Measurements from ENCODE around the gene ITPRID1. TPM values are rescaled to one million over a fixed set of nuclear protein-coding genes. Genes with fewer than 3 reads are reported as not detected.
"Not testable (repeated sequence)": the region's sequence is repeated elsewhere in the genome, so short reads cannot be mapped to it uniquely, and the experiment has no call there.

ITPRID1 gene
- polyA plus RNA-seq (2013, experiment 1 of 2; ENCODE audit: insufficient read length), result not detected
- polyA plus RNA-seq (2013, experiment 2 of 2; ENCODE audit: insufficient read length), result not detected

DNA sequence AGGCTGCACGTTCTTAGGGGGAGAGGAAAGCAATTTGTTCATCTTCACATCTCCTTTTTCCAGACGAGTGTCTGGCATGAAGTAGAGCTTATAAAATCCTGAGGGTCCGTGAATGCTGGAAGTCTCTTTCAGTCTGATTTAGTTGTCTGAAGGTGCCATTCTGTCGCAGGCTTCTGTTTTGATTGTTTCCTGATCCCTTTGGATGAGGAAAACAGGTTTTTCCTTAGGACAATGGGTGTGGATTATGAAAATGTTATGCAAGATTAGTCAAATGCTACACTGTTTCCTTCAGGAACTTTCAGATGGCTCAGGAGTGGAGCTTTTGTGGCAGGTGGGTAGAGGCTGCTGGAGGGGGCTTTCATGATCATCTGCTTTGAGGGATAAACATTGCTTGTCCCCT lies at the start of gene ITPRID1:
ITPRID1 (plus strand) TSS at position 301 of the 400 bp plus-strand sequence. CDS start 38,935 bp downstream, outside the sequence.
- DNase-seq, result no peak

DNA sequence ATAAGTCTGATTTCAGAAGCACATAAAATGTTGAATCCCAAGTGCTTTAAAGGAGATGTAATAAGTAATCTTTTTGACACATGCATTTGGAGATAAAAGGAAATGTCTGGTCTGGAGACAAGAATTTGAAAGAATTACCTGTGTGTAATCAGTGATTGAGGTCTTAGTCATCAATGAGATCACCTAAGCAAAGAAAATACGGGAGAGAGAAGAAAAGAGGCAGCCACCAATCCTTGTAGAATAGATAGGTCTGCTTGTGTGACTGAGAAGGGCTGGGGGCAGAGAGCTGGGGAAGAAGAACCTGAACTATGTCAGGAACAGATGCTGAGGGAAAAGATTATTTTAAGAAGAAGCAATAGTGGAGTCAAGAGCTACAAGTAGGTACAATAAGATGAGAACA lies 49.3 kb upstream of the ITPRID1 start:
- DNase-seq, result no peak

DNA sequence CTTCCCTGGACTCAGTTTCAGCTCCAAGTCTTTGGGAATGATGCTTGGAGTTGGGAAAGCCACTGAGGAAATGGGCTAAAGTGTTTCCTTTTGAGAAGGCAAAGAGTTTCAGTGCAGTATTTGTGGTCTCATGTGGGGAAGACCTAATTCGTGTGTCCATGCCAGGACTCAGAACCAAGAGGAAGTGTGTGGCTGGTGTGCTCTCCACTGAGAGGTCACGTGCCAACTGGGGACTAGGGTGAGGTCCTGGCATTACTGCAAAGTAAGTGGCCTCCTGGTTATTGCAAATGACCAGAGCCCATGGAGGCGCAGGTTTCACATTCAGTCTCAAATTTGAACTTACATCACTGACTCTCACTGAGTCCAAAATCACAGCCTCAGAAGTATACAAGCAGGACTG lies 48.6 kb upstream of the ITPRID1 start:
- DNase-seq, result no peak

DNA sequence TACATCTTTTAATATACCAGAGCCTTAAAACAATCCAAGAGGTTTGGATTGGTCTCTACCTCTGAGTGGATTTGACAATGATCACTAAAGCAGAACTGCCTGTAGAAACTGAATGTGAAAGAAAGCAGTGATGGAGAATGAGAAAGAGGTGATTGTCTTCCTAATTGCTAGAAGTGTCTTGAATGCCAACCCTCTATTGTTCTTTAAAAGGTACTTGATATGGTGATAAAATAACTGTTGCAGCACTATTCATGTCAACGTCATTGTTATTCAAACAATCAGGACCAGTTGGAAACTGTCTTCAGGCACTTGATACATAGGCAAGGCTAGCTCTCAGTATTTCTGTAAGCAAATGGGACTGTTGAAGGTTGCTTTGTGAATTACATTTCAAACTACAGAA lies 47.9 kb upstream of the ITPRID1 start:
- no peak for DNase-seq

DNA sequence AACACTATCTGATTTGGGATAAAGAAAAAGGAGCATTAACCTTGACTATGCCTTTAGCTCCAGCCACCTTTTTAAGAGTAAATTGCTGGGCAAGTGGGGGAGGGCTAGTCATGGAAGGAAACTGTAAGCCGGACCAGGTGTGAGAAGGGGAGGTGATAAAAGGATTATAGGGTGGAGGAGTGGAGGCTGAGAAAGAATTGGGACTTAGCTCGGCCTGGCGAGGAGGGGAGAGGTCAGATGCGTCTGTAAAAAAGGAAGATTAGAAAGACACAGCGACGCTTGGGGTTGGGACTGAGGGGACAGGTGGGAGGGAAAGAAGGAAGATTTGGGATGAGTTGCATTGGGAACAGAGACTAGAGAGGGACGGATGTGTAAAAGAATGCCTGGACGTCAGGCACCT lies 43.0 kb upstream of the ITPRID1 start:
- DNase-seq, result not testable (repeated sequence)

DNA sequence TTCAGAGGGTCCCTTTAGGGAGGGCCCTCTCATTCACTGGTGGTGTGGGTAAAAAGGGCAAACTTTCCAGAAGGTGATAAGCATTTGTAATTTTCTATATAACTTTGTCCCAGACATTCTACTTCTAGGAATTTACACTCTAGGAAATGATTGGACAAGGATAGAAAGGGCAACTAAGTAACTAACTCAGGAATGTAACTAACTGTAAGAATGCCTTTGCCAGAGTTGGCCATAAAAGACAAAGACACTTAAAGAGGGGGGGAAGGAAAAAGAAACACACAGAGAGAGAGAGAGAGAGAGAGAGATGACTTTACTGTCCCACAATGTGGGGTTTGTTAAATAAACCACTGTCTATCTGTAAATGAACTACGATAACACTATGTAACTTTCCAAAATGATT lies 38.5 kb upstream of the ITPRID1 start:
- DNase-seq, result no peak

DNA sequence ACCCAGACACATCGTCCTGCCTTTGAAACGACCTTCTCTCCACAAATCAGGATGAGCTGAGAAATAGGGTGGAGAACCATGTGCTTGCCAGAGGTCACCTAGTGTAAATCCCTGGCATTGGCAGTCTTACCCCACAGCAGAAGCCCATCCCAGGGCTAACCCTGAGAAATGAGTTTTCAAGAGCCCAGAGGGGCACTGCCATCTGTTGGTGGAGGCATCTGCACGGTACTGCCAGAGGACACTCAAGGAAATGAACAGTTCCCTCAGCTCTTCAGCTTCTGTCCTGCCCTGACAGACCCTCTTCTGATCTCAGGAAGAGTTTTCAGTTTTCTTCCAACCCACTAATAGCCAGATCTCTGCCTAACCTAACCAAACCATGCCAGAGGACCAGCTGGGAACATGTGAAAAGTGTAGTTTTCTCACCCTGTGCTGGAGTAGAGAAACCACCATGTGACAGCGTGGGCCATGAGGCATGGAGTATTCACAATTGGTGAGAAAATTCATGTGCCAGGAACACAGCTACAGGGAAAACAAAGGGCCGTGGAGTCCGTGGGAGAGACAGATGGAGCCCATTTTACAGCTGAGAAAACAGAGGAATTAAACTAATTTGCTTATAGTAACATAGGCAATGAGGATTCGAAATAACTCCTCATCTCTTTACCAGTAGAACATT lies 37.7 kb upstream of the ITPRID1 start:
- DNase-seq, result no peak

DNA sequence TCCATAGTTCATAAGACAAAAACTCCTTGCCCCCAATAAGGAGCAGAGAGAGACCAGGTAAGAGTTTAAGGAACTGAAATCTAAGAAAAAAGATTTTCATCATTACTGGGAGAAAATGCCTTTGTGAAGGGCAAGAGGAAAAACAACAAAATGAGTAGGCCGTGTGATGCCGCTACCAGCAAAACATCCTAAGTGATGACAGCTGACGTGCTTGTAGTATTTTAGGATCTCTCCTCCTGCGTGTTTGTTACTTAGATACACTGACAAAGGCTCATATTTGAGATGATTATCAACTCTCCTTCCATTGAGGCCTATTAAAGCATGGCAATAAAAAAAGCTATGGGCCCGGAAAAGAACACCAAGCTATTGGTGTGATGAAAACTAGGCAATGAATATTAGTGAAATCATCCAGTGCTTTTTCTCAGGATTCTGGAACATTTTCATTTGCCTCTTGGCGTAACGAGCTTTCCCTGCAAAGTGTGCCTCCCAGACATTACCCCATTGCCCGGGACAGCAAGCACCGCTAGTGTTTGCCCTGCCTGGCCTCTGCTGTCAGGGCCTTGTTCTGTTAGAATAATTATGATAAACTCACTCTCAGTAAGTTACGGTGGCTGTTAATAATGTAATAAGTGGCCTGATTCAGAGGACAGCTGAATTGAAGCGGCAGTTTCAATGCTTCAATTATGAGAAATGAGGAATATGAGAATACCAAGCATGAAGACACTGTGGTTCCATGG lies 36.8 kb upstream of the ITPRID1 start:
- no peak for DNase-seq

DNA sequence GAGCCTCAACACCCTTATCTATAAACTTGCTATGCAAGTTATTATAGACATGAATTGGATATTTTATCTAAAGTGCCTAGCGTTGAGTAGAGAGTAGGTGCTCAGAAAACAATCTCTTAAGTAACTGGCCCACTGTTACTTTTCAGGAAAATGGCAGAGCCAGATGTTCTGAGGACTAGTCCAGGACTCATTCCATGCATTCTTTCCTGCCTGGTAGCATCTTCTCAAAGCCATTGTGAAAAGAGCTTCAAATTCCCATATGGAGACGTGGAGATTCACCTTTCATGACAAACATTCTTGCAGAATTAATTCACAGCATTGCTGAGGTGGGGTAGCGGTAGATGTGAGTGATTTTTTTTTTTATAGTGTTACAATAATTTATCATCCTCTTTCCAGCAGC lies 35.9 kb upstream of the ITPRID1 start:
- no peak for DNase-seq

DNA sequence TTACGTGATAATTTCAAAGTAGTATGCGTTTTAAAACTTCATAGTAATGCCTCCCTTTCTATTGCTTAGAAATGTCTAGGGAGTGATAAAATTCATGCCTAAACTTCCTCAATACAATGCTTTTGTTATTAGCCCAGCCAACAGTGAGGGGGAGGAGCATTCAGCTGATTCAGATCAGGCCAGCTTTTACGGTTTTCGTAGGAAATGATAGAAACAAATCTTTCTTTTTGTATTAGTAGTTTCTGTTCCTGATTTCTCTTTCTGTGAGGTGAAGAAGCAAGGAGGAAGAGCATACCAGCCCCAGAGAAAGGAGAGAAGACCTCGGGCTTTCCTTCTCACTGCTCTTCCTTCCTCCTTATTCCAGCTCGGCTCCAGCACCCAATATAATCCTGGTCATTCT lies 35.2 kb upstream of the ITPRID1 start:
- DNase-seq, result no peak

DNA sequence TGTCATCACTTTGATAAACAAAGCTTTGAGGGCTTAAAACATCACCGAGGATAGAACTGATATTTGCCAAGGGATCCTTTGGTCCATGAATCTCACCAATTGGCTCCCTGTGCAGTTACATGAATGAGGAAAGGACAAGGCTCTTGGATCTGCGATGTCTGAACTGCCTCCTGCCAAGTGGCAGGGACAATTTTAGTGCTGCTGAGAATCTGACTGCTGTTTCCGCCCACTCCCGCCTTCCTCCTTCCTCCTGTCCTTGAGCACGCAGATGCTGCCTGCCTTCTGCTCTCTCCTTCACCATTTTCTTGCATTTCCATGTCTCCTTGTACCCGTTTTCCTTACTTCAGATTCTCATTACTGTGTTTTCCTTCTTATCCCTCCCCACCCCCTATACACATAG lies 26.8 kb upstream of the ITPRID1 start:
- DNase-seq, result no peak

DNA sequence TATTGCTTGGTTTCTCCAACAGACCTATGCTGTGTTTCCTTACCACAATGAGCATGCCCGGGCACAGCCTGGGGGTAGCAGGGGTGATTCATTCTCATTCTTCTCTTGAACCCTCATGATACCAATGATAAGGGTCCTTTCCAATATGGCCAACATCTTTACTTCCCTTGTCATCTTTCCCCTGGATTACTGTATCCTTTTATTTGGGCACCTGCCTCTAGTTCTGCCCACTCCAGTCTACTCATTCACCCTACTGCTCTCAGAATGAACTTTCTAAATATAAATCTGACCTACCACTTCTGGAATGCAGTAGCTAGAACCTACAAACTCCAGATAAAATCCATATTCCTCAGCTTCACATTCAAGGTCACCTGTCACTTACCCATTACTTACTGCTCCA lies 26.4 kb upstream of the ITPRID1 start:
- no peak for DNase-seq

DNA sequence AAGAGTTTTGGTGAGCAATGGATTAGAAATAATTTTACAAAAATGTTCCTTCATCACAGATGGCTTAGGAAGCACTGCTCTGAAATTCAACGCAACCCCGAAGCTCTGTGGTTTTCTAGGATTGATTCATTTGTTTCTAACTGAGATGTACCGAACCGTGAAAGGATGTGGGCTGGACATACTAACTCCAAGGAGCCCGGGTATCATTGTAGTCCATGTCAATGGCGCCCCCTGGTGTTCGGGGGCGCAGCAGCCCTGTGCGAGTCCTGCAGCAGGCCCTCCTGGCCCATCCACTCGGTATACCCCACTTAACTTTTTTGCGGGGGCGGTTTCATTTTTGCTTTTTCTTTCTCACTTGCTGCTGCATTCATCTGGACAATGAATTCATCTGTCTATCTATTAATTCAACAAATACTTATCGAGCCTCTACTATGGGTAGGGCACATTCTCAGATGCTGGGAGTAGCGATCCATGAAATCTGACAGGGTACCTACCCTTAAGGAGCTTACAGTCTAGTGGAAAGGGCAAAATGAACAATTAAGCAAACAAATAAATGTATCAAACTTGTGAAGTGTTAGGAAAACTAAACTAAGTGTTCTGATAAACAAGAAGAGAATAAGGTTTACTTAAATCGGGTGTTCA lies 25.2 kb upstream of the ITPRID1 start:
- peak; percentile 40 for DNase-seq

DNA sequence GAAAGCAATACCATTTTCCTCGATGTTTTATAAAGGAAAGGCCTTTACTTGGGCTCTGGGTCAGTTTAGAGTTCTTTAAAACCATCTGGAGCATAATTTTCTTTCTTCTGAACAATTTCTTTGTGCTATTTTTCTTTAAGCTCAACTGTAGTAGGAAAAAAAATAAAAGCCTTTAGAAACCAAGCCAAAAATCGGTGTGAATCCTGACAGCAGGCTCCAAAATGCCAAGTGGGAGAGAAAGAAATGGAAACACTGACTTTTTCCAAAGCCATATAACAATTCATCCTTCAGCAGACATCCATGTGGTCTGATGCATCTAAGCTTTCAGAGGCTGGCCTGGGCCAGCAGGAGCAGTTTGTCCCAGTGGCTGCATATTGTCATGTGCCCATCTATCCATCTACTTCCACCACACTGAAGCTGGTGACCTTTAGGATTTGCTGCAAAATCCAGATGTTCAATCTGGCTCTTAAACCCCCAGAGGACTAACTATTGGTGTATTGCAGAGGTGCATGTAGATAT lies 23.0 kb upstream of the ITPRID1 start:
- no peak for DNase-seq

DNA sequence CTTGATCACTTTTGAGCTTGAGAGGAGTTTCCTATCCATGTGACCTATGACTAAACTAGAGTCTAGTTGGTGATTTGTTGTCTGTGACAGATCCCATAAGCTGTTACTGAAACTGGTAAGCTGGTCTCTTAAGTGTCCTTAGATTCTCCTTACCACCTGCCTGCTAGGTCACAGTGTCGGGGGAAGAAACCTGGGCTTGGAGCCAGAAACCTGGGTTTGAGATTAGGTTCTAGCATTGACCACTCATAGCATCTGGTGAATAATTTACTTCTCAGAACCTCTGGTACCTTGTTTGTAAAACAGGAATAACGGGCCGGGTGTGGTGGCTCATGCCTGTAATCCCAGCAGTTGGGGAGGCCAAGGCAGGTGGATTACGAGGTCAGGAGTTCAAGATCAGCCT lies 21.8 kb upstream of the ITPRID1 start:
- no peak for DNase-seq

DNA sequence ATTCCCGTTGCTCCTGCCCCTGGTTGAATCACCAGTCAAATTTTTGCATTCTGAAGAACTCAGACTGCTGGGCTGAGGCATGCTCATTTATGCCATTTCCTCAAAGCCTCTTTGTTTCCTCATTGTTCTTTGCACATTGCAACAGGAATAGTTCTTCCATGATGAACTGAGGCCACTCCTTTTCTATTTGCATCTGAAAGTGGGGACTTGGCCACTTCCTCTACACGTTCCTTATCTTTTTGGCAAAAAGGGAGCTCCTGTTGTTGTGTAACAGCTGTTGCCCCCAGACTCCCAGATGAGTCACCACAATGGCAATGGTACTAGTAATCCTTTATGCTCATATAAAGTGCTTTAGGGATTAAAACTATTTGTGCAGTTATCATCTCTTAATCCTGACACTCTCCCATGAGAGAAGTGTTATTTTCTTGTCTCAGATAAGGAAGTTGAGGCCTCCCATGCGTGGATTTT lies 20.1 kb upstream of the ITPRID1 start:
- no peak for DNase-seq

DNA sequence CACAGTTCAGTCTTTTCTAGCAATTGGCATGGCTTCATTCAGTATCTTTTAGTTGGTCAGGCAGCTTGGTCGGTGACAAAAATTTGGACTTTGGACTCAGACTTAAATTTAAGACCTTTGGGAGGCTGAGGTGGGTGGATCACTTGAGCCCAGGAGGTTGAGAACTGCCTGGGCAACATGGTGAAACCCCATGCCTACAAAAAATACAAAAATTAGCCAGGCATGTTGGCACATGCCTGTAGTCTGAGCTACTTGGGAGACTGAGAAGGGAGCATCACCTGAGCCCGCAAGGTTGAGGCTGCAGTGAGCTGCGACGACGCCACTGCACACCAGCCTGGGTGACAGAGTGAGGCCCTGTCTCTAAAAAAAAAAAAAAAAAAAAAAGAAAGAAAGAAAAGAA lies 19.5 kb upstream of the ITPRID1 start:
- no peak for DNase-seq

DNA sequence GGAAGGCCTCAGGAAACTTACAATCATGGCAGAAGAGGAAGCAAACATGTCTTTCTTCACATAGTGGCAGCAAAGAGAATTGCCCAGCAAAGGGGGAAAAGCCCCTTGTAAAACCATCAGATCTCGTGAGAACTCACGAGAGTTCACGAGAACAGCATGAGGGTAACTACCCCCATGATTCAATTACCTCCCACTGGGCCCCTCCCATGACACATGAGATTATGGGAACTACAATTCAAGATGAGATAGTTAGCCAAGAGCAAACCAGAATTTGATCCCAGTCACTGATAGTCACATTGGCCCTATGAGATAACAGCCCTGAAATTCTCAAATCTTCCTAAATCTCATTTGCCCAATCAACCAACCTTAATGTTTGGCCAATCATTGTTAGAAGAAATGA lies 18.2 kb upstream of the ITPRID1 start:
- no peak for DNase-seq

DNA sequence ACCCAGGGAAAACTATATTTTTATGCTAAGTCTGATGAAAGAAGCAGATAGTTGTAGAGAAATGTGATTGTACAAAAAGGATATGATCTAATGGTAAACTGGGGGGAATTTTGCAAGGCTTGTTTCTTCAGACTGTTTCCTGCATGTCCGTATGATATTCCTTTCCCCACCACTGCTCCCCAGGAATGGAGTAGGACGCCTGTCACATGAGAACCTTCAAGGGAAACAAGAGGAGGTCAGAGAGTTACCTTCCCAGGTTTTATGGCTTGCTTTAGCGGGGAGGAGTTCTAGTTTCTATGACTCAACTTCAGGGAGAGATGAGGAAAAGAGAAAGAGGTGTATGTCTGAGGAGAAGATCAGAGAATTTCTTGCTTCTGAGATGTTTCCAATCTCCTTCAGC lies 16.4 kb upstream of the ITPRID1 start:
- DNase-seq, result no peak

DNA sequence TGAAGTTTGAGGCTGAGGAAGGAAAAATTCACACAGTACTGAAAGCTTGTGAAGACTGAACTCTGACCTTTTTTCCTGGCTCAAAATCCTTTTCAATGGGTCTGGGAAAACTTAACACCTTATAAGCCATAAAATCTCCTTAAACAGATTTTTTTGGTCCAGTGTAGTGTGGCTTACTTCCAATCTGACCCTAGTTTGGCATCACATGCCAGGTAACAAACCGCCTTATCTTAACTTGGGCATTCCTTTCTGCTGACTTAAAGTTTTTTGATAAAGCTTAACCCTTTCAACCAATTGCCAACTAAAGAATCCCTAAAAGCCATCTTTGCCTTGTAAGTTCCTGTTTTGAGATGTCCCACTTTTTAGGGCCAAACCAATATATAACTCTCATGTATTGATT lies 13.2 kb upstream of the ITPRID1 start:
- DNase-seq, result no peak

DNA sequence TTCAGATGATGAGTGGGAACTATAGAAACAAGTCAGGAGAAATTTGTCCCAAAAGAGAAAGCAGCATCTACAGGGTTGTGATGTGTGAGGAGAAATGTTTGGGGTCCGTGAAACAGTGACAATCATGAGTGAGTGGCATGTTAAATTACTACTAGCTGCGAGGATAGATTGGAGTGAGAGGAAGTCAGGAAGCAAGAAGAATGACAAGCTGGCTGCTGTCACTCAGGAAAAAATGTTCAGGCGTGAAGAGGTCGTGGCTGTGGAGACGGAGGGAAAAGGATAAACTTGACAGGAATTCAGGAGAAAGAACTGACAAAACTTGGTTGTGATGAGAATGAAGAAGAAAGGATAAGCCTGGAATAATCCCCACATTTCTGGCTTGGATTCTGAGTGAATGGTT lies 5.1 kb upstream of the ITPRID1 start:
- no peak for DNase-seq

DNA sequence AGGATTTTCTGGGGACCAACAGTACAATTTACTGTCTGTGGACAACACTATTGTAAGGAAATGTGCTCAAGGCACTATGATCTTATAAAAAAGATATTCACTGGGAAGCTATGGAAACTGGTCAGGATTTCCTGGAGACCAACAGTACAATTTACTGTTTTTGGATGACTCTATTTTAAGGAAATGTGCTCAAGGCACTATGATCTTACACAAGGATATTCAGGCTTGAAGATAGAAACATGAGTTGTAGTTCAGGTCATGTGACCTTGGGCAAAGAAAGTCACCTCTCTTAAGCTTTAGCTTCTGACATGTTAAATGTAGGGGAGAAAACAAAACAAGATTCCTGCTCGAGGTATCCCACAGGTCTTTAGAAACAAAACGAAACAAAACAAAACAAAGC lies 1.7 kb upstream of the ITPRID1 start:
- no peak for DNase-seq
